ENCODE measurements around the gene AQP5. TPM values are rescaled to one million over a fixed set of nuclear protein-coding genes. Genes with fewer than 3 reads are reported as not detected.

The AQP5 gene
- polyA plus RNA-seq (ENCODE audit: insufficient read length): 0.38 TPM

- no peak for DNase-seq (ENCODE audit: low read depth)
These were observed at the start of gene AQP5 for GRCh38 chr12:49961111-49961922. Gene AQP5 (plus strand): TSS chr12:49961872. CDS start chr12:49962018, 146 bp downstream.

GRCh38 chr12:49912345-49913255 is 49.1 kb upstream of the AQP5 start:
- no peak for DNase-seq (ENCODE audit: low read depth)

GRCh38 chr12:49916129-49916919 is 45.3 kb upstream of the AQP5 start:
- no peak for DNase-seq (ENCODE audit: low read depth)

- no peak for DNase-seq (ENCODE audit: low read depth)
These were observed 44.4 kb upstream of the AQP5 start for GRCh38 chr12:49917166-49917787.

GRCh38 chr12:49917788-49918173 is 43.9 kb upstream of the AQP5 start:
- DNase-seq (ENCODE audit: low read depth): no peak

- no peak for DNase-seq (ENCODE audit: low read depth)
These were observed 41.3 kb upstream of the AQP5 start for GRCh38 chr12:49920241-49920914.

- no peak for DNase-seq (ENCODE audit: low read depth)
These were observed 40.8 kb upstream of the AQP5 start for GRCh38 chr12:49920915-49921286.

GRCh38 chr12:49921299-49921698 is 40.4 kb upstream of the AQP5 start:
- DNase-seq (ENCODE audit: low read depth): no peak

GRCh38 chr12:49921936-49922335 is 39.7 kb upstream of the AQP5 start:
- no peak for DNase-seq (ENCODE audit: low read depth)

- DNase-seq (ENCODE audit: low read depth): no peak
These were observed 39.2 kb upstream of the AQP5 start for GRCh38 chr12:49922349-49923034.

GRCh38 chr12:49923035-49923644 is 38.5 kb upstream of the AQP5 start:
- no peak for DNase-seq (ENCODE audit: low read depth)

GRCh38 chr12:49923880-49924556 is 37.7 kb upstream of the AQP5 start:
- no peak for DNase-seq (ENCODE audit: low read depth)

GRCh38 chr12:49924628-49925246 is 36.9 kb upstream of the AQP5 start:
- no peak for DNase-seq (ENCODE audit: low read depth)

GRCh38 chr12:49925433-49926204 is 36.1 kb upstream of the AQP5 start:
- no peak for DNase-seq (ENCODE audit: low read depth)

- no peak for DNase-seq (ENCODE audit: low read depth)
These were observed 33.2 kb upstream of the AQP5 start for GRCh38 chr12:49928471-49928870.

- DNase-seq (ENCODE audit: low read depth): no peak
These were observed 32.1 kb upstream of the AQP5 start for GRCh38 chr12:49929581-49929980.

GRCh38 chr12:49930515-49931288 is 31.0 kb upstream of the AQP5 start:
- DNase-seq (ENCODE audit: low read depth): no peak

Data from forelimb muscle (tissue), 1 donor.